Motor neuron (in vitro differentiated cells): ENCODE results near the gene OFD1. TPM values are rescaled to one million over a fixed set of nuclear protein-coding genes. Genes with fewer than 3 reads are reported as not detected.

Experiments
- ATAC-seq, 8 experiments: fragments of 200-7000 bp; cut with Tn5 transposase; replicated peaks in 6 of 8; 2 replicates each; pipeline ENCODE4 v1.8.0; 2021; ENCODE audit warnings: mild to moderate bottlenecking in 8 of 8, moderate library complexity in 8 of 8
- H3K27ac ChIP-seq, 2 donors: fragments of 250-450 bp; sonication (Bioruptor Pico); 2 replicates each; pipeline ENCODE4 v1.9.0; 2021; ENCODE audit warnings: antibody characterized with exemption in 2 of 2, mild to moderate bottlenecking in 2 of 2, moderate library complexity in 1 of 2
- H3K4me1 ChIP-seq, 2 donors: fragments of 250-450 bp; sonication (Bioruptor Pico); replicated peaks in 1 of 2; 2 replicates each; pipeline ENCODE4 v1.6.1; 2021; ENCODE audit warnings: antibody characterized with exemption in 2 of 2, mild to moderate bottlenecking in 2 of 2, moderate library complexity in 1 of 2
- H3K4me3 ChIP-seq, 5 donors: fragments of 250-450 bp; sonication (Bioruptor Pico); 2 replicates each; pipeline ENCODE4 v1.9.0; 2021; ENCODE audit warnings: antibody characterized with exemption in 5 of 5, mild to moderate bottlenecking in 5 of 5, moderate library complexity in 4 of 5
- WGBS, 10 experiments: fragments of 450-650 bp; shearing (Covaris generic); methylation state at CpG; one replicate each; pipeline ENCODE4 v1.0.0; 2022; 5-methylcytosine and 5-hydroxymethylcytosine counted together
- in situ Hi-C, 9 experiments: fragments of 400-800 bp; cut with MboI; loops; one replicate each; pipeline ENCODE4 v1.15.0; 2021; ENCODE audit warnings: low sequenced_read_pairs in 9 of 9, low pct_unique_long_range_greater_than_20kb in 2 of 9; ENCODE audit not compliant: unreplicated experiment in 9 of 9
- total RNA-seq, 8 experiments: library from RNA; unstranded; fragments of 300-600 nt; gene quantifications; 2 replicates each; pipeline versions ENCODE4 v1.2.3 to v1.2.4, GENCODE V29; 2022

OFD1 gene
- total RNA-seq, 8 experiments from 2014 or later: 10.5 to 35.0 (median 23.8) TPM

GRCh38 chrX:13694983-13695382 lies 39.6 kb upstream of the OFD1 start:
- ATAC-seq: no peak
- peaks cover 6 to 7% of the 10 kb centered on the region in 2 donors for H3K4me1 ChIP-seq
- 20 to 83% (median 40%) methylated on average over 1 to 7 of the region's 8 CpGs; no CpG with 5 or more reads in 7 of the 10 experiments for WGBS, 10 experiments
- in situ Hi-C loops: no loop called here
- H3K27ac ChIP-seq: no peak overlapping the region
- no peak overlapping the region for H3K4me3 ChIP-seq

- peaks cover 3 to 6% of the 10 kb centered on the region in 2 donors for H3K4me1 ChIP-seq
- no peak overlapping the region for H3K27ac ChIP-seq
- no peak for ATAC-seq
- in situ Hi-C loops: no loop called here
- WGBS, 10 experiments: 33 to 100% (median 83%) methylated on average over 1 to 4 of the region's 4 CpGs; no CpG with 5 or more reads in 5 of the 10 experiments
- H3K4me3 ChIP-seq: no peak overlapping the region
Measured at GRCh38 chrX:13695601-13696115, 38.9 kb upstream of the OFD1 start.

GRCh38 chrX:13697455-13697854 lies 37.1 kb upstream of the OFD1 start:
- 62 to 100% (median 91%) methylated on average over 1 to 2 of the region's 2 CpGs; no CpG with 5 or more reads in 4 of the 10 experiments for WGBS, 10 experiments
- Histone ChIP-seq H3K27ac (no peak overlapping the region), H3K4me3 (no peak overlapping the region), H3K4me1 (peaks cover 3 to 6% of the 10 kb centered on the region in 2 donors)
- no peak for ATAC-seq
- in situ Hi-C loops: no loop called here

- ATAC-seq: no peak
- in situ Hi-C loops: no loop called here
- peaks cover under 1 to 3% of the 10 kb centered on the region in 2 donors for H3K4me1 ChIP-seq
- H3K27ac ChIP-seq: no peak overlapping the region
- no peak overlapping the region for H3K4me3 ChIP-seq
- 86 to 100% (median 96%) methylated on average over 1 of the region's 1 CpG; no CpG with 5 or more reads in 6 of the 10 experiments for WGBS, 10 experiments
Measured at GRCh38 chrX:13697976-13698375, 36.6 kb upstream of the OFD1 start.

GRCh38 chrX:13698432-13698831 lies 36.1 kb upstream of the OFD1 start:
- Histone ChIP-seq H3K4me1 (peaks cover 0 to 3% of the 10 kb centered on the region in 2 donors), H3K27ac (no peak overlapping the region), H3K4me3 (no peak overlapping the region)
- in situ Hi-C loops: no loop called here
- no peak for ATAC-seq
- 0 to 100% (median 84%) methylated on average over 1 of the region's 1 CpG; no CpG with 5 or more reads in 4 of the 10 experiments for WGBS, 10 experiments

GRCh38 chrX:13699183-13699826 lies 35.2 kb upstream of the OFD1 start:
- Histone ChIP-seq H3K4me3 (no peak overlapping the region), H3K4me1 (no peaks in the 10 kb centered on the region), H3K27ac (no peak overlapping the region)
- peak in 4 of 8 experiments; percentile 37 to 92 (median 66) for ATAC-seq
- WGBS, 10 experiments: 25 to 100% (median 87%) methylated on average over 1 to 6 of the region's 7 CpGs; no CpG with 5 or more reads in 2 of the 10 experiments
- in situ Hi-C loops: no loop called here

GRCh38 chrX:13700380-13700779 lies 34.2 kb upstream of the OFD1 start:
- in situ Hi-C loops: no loop called here
- Histone ChIP-seq H3K4me3 (no peak overlapping the region), H3K27ac (no peak overlapping the region), H3K4me1 (no peaks in the 10 kb centered on the region)
- 0 to 92% (median 41%) methylated on average over 1 to 4 of the region's 4 CpGs; no CpG with 5 or more reads in 4 of the 10 experiments for WGBS, 10 experiments
- ATAC-seq: peak in 1 of 8 experiments; percentile 18

- no peaks in the 10 kb centered on the region for H3K4me1 ChIP-seq
- ATAC-seq: no peak
- in situ Hi-C loops: no loop called here
- WGBS, 10 experiments: 59 to 100% (median 89%) methylated on average over 1 to 4 of the region's 5 CpGs; no CpG with 5 or more reads in 6 of the 10 experiments
- H3K4me3 ChIP-seq: no peak overlapping the region
- no peak overlapping the region for H3K27ac ChIP-seq
Measured at GRCh38 chrX:13702111-13702789, 32.3 kb upstream of the OFD1 start.

GRCh38 chrX:13703135-13703534 lies 31.4 kb upstream of the OFD1 start:
- WGBS, 10 experiments: 72 to 100% methylated on average over 1 to 3 of the region's 3 CpGs; no CpG with 5 or more reads in 8 of the 10 experiments
- no peak for ATAC-seq
- Histone ChIP-seq H3K27ac (no peak overlapping the region), H3K4me3 (no peak overlapping the region), H3K4me1 (no peaks in the 10 kb centered on the region)
- in situ Hi-C loops: no loop called here

- no peak for ATAC-seq
- 46 to 100% (median 86%) methylated on average over 1 to 3 of the region's 3 CpGs; no CpG with 5 or more reads in 5 of the 10 experiments for WGBS, 10 experiments
- no peak overlapping the region for H3K27ac ChIP-seq
- H3K4me1 ChIP-seq: no peaks in the 10 kb centered on the region
- H3K4me3 ChIP-seq: no peak overlapping the region
- in situ Hi-C loops: no loop called here
Measured at GRCh38 chrX:13703589-13703988, 31.0 kb upstream of the OFD1 start.

- in situ Hi-C loops: no loop called here
- H3K4me3 ChIP-seq: no peak overlapping the region
- 67 to 100% (median 92%) methylated on average over 1 to 2 of the region's 4 CpGs; no CpG with 5 or more reads in 6 of the 10 experiments for WGBS, 10 experiments
Measured at GRCh38 chrX:13711141-13711540, 23.4 kb upstream of the OFD1 start.

GRCh38 chrX:13716455-13716854 lies 18.1 kb upstream of the OFD1 start:
- in situ Hi-C loops: no loop called here
- 89 to 100% (median 94%) methylated on average over 1 to 8 of the region's 9 CpGs; no CpG with 5 or more reads in 4 of the 10 experiments for WGBS, 10 experiments
- H3K4me3 ChIP-seq: no peak overlapping the region
- no peak for ATAC-seq
- H3K27ac ChIP-seq: no peak overlapping the region
- peaks cover 2 to 7% of the 10 kb centered on the region in 2 donors for H3K4me1 ChIP-seq

More at GRCh38 chrX:13711141-13711540, 23.4 kb upstream of the OFD1 start:
- no peak overlapping the region for H3K27ac ChIP-seq
- ATAC-seq: no peak
- H3K4me1 ChIP-seq: no peaks in the 10 kb centered on the region

- in situ Hi-C loops: no loop called here
- ATAC-seq: no peak
- 70 to 100% (median 88%) methylated on average over 1 to 6 of the region's 6 CpGs; no CpG with 5 or more reads in 4 of the 10 experiments for WGBS, 10 experiments
- peaks cover 2 to 7% of the 10 kb centered on the region in 2 donors for H3K4me1 ChIP-seq
- peak overlapping the region in 1 of 2 donors; percentile 91 for H3K27ac ChIP-seq
- no peak overlapping the region for H3K4me3 ChIP-seq
Measured at GRCh38 chrX:13716905-13717304, 17.6 kb upstream of the OFD1 start.
